Dermis lymphatic vessel endothelial cell (primary cell): Measurements from ENCODE around the gene DYRK1A. TPM values are rescaled to one million over a fixed set of nuclear protein-coding genes. Genes with fewer than 3 reads are reported as not detected.

Experiments used
- total RNA-seq: library from RNA; depleted of rRNA; stranded (reverse); fragments of >200 nt; gene quantifications from 2 replicates; pipeline ENCODE4 v1.2.1, GENCODE V29; 2014

Gene DYRK1A
- 71.0 and 79.0 TPM in 2 replicates for total RNA-seq

GRCh38 chr21:37366482-37367316 is at the start of gene DYRK1A:
Gene DYRK1A, plus strand, starts transcription at chr21:37366773. Its CDS starts 53,602 bp downstream, at chr21:37420375.

Other genes starting within 250 kb of the DYRK1A start
- 77.6 and 101 TPM in 2 replicates for gene VPS26C, start 99.4 kb upstream of the DYRK1A start, total RNA-seq